Pons (tissue), 1 donor: ENCODE results near the gene TMTC2.

Experiments used
- DNase-seq: peaks from one replicate; pipeline ENCODE4 v3.0.0-alpha.2; 2016; ENCODE audit warnings: low spot score

Gene TMTC2

GRCh38 chr12:82686168-82687020, at the start of gene TMTC2:
TMTC2 (plus strand) TSS chr12:82686906.
- peak; percentile 99 for DNase-seq

- DNase-seq = no peak
Measured at GRCh38 chr12:82638324-82638723, 48.4 kb upstream of the TMTC2 start.

DNA sequence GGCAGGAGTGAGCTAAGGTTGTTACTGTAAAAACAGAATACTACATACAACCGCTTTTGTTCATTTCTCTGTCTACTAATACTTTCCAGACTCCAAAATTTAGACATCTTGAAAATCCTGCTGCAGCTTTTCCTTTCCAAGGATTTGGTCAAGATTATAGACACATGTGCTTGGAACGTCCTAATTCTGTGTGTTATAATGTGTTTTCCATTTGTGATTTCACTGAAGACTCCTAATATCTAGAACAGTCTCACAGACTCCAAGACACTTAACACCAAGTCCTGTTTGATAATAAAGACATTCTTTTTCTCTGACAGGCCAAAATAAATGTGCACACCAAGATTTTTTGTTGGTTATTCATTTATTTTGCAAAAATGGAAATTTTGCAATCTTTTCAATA, 41.8 kb upstream of the TMTC2 start:
- DNase-seq = no peak

GRCh38 chr12:82645414-82645813, 41.3 kb upstream of the TMTC2 start:
- DNase-seq = no peak

GRCh38 chr12:82647853-82648252, 38.9 kb upstream of the TMTC2 start:
- no peak for DNase-seq

- DNase-seq = peak; percentile 59
Measured at GRCh38 chr12:82648259-82648909, 38.3 kb upstream of the TMTC2 start.

GRCh38 chr12:82650627-82651337, 35.9 kb upstream of the TMTC2 start:
- DNase-seq = no peak

- DNase-seq = no peak
Measured at GRCh38 chr12:82651489-82651888, 35.2 kb upstream of the TMTC2 start.

GRCh38 chr12:82652071-82652470, 34.6 kb upstream of the TMTC2 start:
- no peak for DNase-seq

DNA sequence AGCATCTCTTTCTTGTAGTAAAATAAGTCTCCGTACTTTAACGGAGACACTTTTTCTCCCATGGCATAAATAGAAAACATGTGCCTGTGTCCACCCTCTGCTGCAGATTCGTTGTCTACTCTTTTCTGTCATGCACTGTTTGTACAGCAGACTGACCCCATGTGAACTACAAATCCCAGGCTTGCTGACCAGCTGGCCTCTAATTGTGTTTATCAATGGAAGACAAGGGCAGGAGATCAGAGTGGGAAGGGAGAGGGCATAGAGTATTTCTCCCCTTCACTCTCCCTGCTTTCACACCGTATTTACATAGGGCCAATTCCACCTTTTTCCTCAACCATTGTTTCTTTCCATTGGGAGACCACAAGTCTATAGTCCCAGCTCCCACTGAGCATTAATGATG, 31.0 kb upstream of the TMTC2 start:
- DNase-seq = no peak

DNA sequence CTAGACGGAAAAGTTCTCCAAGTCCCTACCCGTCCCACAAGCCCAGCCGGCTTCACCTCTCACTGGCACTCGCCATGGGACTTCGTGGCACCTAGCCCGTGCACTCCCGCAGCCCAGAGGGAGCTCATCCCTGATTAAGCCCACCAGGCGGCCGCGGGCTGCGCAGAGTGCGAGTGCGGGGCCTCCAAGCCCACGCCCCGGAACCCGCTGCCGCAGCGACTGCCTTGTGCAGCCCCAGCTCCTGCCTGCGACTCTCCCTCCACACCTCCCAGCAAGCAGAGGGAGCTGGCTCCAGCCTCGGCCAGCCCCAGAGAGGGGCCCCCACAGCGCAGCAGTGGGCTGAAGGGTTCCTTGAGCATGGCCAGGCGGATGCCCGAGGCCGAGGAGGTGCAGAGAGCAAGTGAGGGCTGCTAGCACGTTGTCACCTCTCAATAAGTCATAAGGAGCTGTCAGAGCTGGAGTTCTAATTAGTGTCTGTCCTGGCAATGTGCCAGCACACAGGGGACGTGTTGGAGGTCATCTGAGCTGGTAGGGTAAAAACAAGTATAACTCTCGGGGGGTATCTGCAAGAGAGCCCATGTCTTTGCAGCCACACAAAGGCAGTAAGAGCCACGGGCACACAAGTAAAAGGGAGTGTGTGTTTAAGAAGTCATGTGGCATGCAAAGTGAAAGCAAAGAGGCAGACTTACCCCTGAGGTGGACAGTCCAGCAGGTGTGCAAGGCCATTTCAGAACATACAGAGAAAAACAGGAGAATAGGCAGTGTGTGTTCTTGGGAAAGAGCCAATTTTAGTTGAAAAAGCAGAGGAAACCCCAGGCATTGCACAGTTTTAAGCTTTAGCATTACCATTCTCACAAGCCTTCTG, 27.1 kb upstream of the TMTC2 start:
- DNase-seq = no peak

GRCh38 chr12:82660541-82661325, 26.0 kb upstream of the TMTC2 start:
- DNase-seq = no peak

DNA sequence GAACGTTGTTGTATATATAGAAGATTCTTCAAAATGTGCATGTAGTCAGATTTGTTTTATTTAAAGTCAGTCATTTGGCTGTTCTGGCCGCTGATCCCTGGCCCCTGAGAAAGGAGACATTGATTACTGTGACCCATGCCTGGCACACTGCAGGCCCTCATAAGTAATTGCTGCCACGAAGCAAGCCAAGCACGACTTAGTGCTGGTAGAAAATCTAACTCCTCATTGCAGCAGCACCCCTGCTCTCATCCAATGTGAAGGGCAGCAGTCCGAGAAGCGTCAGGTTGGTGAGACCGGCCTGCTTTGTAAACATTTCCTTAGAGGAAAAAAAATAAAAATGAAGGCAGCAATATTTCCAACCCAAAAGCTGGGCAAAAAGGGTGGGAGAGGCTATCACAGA, 22.8 kb upstream of the TMTC2 start:
- DNase-seq = no peak

DNA sequence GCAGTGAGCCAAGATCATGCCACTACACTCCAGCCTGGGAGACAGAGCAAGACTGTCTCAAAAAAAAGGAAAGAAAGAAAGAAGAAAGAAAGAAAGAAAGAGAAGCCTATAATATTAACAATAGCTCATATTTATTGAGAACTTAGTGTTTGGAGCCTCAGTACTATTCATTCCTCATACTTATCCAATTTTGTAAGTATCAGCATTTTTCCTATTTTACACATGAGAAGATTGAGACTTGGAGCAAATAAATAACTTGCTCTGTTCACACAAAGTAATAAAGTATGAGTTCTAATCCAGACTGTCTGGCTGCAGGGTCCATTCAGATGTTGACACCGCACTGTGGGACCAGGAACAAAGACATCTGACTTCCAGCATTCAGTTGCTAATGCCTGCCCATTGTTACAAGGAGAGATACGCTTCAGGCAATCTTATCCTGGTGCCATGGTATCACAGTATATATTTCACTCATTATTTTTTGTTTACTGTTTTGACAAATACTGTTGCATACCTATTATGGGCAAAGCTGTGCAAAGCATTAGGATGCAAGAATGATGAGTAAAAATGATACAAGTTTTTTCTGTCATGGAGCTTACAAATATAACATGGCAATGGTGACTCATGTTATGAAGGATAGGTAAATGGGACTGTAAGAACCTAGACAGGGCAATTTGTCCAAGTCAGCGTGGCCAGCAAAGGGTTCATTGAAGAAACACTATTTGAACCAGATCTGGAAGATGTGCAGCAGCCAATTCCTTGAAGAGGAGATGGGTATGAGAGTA, 21.4 kb upstream of the TMTC2 start:
- DNase-seq = no peak

DNA sequence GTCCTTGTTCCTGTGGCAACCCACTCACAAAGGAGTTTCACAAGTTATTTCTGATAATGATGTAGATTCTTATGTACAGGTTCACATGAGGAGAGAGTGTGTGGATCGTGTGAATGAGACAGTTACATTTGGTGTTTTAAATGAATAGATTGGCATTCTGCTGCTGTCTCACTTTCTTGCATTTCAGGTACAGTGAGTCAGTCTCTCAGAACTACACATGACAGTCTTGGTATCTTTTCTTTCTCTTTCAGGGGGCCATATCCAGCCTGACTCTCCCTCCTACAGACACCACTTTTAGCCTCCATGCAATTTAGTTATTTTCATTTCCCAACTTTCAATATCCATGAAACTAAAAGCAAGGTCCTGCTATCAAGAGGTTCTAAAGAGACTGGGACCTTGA, 19.9 kb upstream of the TMTC2 start:
- DNase-seq = no peak

- DNase-seq = peak; percentile 35
Measured at GRCh38 chr12:82671673-82672195, 15.0 kb upstream of the TMTC2 start.

GRCh38 chr12:82672811-82673495, 13.8 kb upstream of the TMTC2 start:
- DNase-seq = no peak

DNA sequence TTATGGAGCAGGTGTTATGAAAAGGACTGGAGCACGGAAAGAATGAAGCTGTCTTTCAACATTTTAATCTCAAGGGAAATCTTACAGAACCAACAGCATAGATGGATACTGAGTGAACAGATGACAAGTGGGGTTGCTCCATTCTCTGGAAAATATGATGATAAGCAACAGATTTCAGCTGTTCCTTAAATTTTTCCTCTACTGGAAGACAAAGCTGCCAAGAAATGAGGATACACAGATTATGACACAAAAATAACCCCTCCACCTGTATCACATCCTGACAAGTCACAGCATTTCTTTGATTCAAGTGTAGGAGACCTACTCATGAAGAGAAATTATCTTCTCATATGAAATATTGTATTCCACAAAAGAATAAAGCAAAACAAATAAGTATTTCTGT, 13.0 kb upstream of the TMTC2 start:
- DNase-seq = no peak

- no peak for DNase-seq
Measured at GRCh38 chr12:82675246-82675645, 11.5 kb upstream of the TMTC2 start.
